Memory B cell (primary cell): ENCODE data around the gene SCN5A.

Experiments
- ATAC-seq: fragments of 150-1000 bp; cut with Tn5 transposase; 2 replicates; pipeline ENCODE4 v1.10.0; 2021; ENCODE audit warnings: low read depth, mild to moderate bottlenecking, moderate library complexity
- DNase-seq, 2 donors: peaks; one replicate each; pipeline ENCODE4 v3.0.0; 2022; ENCODE audit warnings: low spot score in 2 of 2
- H3K27ac Mint-ChIP-seq: one replicate; pipeline ENCODE4 v1.8.0; 2022; ENCODE audit warnings: mild to moderate bottlenecking, moderate library complexity, mixed read lengths
- H3K27me3 Mint-ChIP-seq: one replicate; pipeline ENCODE4 v1.8.0; 2022; ENCODE audit warnings: mixed read lengths
- H3K36me3 Mint-ChIP-seq: one replicate; pipeline ENCODE4 v1.8.0; 2022; ENCODE audit warnings: mild to moderate bottlenecking, mixed read lengths
- H3K4me1 Mint-ChIP-seq: one replicate; pipeline ENCODE4 v1.8.0; 2022; ENCODE audit warnings: mixed read lengths
- H3K4me3 Mint-ChIP-seq: one replicate; pipeline ENCODE4 v1.8.0; 2022; ENCODE audit warnings: mild to moderate bottlenecking, moderate library complexity, mixed read lengths
- H3K9me3 Mint-ChIP-seq: one replicate; pipeline ENCODE4 v1.8.0; 2022; ENCODE audit warnings: mixed read lengths

Gene SCN5A

GRCh38 chr3:38653685-38654537, 4.4 kb upstream of the SCN5A start:
- no peaks in the 10 kb centered on the region for H3K4me1 Mint-ChIP-seq
- ATAC-seq (no peak), DNase-seq (no peak)
- H3K27me3 Mint-ChIP-seq: peaks cover 6% of the 10 kb centered on the region
- H3K36me3 Mint-ChIP-seq: no peaks in the 10 kb centered on the region
- no peak overlapping the region for H3K27ac Mint-ChIP-seq
- no peak overlapping the region for H3K4me3 Mint-ChIP-seq
- H3K9me3 Mint-ChIP-seq: peaks cover 1% of the 10 kb centered on the region

GRCh38 chr3:38652934-38653333, 3.4 kb upstream of the SCN5A start:
- DNase-seq (no peak), ATAC-seq (no peak)
- no peak overlapping the region for H3K4me3 Mint-ChIP-seq
- no peak overlapping the region for H3K27ac Mint-ChIP-seq
- H3K4me1 Mint-ChIP-seq: peaks cover 4% of the 10 kb centered on the region
- peaks cover 10% of the 10 kb centered on the region for H3K27me3 Mint-ChIP-seq
- peaks cover 1% of the 10 kb centered on the region for H3K9me3 Mint-ChIP-seq
- H3K36me3 Mint-ChIP-seq: no peaks in the 10 kb centered on the region

- H3K27me3 Mint-ChIP-seq: peaks cover 6% of the 10 kb centered on the region
- peak; percentile 61 for ATAC-seq
Observed at GRCh38 chr3:38651153-38651789, 1.8 kb upstream of the SCN5A start.

GRCh38 chr3:38650248-38650951, 913 bp upstream of the SCN5A start:
- H3K27ac Mint-ChIP-seq: no peak overlapping the region
- H3K9me3 Mint-ChIP-seq: peaks cover 1% of the 10 kb centered on the region
- peaks cover 6% of the 10 kb centered on the region for H3K27me3 Mint-ChIP-seq
- no peak overlapping the region for H3K4me3 Mint-ChIP-seq
- ATAC-seq (no peak), DNase-seq (no peak)
- peaks cover 4% of the 10 kb centered on the region for H3K4me1 Mint-ChIP-seq
- H3K36me3 Mint-ChIP-seq: no peaks in the 10 kb centered on the region

More at GRCh38 chr3:38651153-38651789, 1.8 kb upstream of the SCN5A start:
- peak; percentile 39 to 53 for DNase-seq
- Mint-ChIP-seq H3K4me3 (no peak overlapping the region), H3K4me1 (peaks cover 4% of the 10 kb centered on the region), H3K27ac (no peak overlapping the region), H3K9me3 (peaks cover 1% of the 10 kb centered on the region), H3K36me3 (no peaks in the 10 kb centered on the region)

- Mint-ChIP-seq H3K9me3 (peaks cover 1% of the 10 kb centered on the region), H3K36me3 (no peaks in the 10 kb centered on the region), H3K27me3 (peaks cover 9% of the 10 kb centered on the region), H3K27ac (no peak overlapping the region), H3K4me3 (peak overlapping the region; percentile 64), H3K4me1 (peaks cover 4% of the 10 kb centered on the region)
- ATAC-seq (no peak), DNase-seq (no peak)
Observed at GRCh38 chr3:38648659-38649499, 608 bp downstream of the SCN5A start.

GRCh38 chr3:38648024-38648658, 1.3 kb downstream of the SCN5A start:
- peaks cover 1% of the 10 kb centered on the region for H3K9me3 Mint-ChIP-seq
- H3K36me3 Mint-ChIP-seq: no peaks in the 10 kb centered on the region
- no peak overlapping the region for H3K27ac Mint-ChIP-seq
- DNase-seq (no peak), ATAC-seq (no peak)
- H3K4me1 Mint-ChIP-seq: peaks cover 4% of the 10 kb centered on the region
- no peak overlapping the region for H3K4me3 Mint-ChIP-seq
- peaks cover 9% of the 10 kb centered on the region for H3K27me3 Mint-ChIP-seq

- Mint-ChIP-seq H3K9me3 (peaks cover 1% of the 10 kb centered on the region), H3K27ac (no peak overlapping the region), H3K36me3 (no peaks in the 10 kb centered on the region), H3K4me1 (peaks cover 4% of the 10 kb centered on the region), H3K27me3 (peaks cover 11% of the 10 kb centered on the region), H3K4me3 (no peak overlapping the region)
- no peak for ATAC-seq
- no peak for DNase-seq
Observed at GRCh38 chr3:38647217-38647970, 2.1 kb downstream of the SCN5A start.

- no peak overlapping the region for H3K4me3 Mint-ChIP-seq
- peaks cover 9% of the 10 kb centered on the region for H3K27me3 Mint-ChIP-seq
- H3K36me3 Mint-ChIP-seq: no peaks in the 10 kb centered on the region
- H3K9me3 Mint-ChIP-seq: no peaks in the 10 kb centered on the region
- ATAC-seq (no peak), DNase-seq (no peak)
- no peak overlapping the region for H3K27ac Mint-ChIP-seq
- peaks cover 4% of the 10 kb centered on the region for H3K4me1 Mint-ChIP-seq
Observed at GRCh38 chr3:38646630-38647029, 2.9 kb downstream of the SCN5A start.

GRCh38 chr3:38646062-38646461, 3.4 kb downstream of the SCN5A start:
- Mint-ChIP-seq H3K27ac (no peak overlapping the region), H3K9me3 (no peaks in the 10 kb centered on the region), H3K36me3 (no peaks in the 10 kb centered on the region), H3K4me1 (peaks cover 4% of the 10 kb centered on the region), H3K4me3 (no peak overlapping the region), H3K27me3 (peaks cover 9% of the 10 kb centered on the region)
- no peak for ATAC-seq
- DNase-seq: no peak

- Mint-ChIP-seq H3K4me1 (peaks cover 4% of the 10 kb centered on the region), H3K27ac (no peak overlapping the region), H3K4me3 (no peak overlapping the region), H3K9me3 (no peaks in the 10 kb centered on the region), H3K36me3 (no peaks in the 10 kb centered on the region), H3K27me3 (peaks cover 10% of the 10 kb centered on the region)
- DNase-seq (no peak), ATAC-seq (no peak)
Observed at GRCh38 chr3:38645601-38646000, 3.9 kb downstream of the SCN5A start.

GRCh38 chr3:38645076-38645475, 4.4 kb downstream of the SCN5A start:
- Mint-ChIP-seq H3K27ac (no peak overlapping the region), H3K4me3 (no peak overlapping the region), H3K4me1 (peaks cover 4% of the 10 kb centered on the region), H3K36me3 (no peaks in the 10 kb centered on the region), H3K9me3 (no peaks in the 10 kb centered on the region), H3K27me3 (peaks cover 10% of the 10 kb centered on the region)
- DNase-seq (no peak), ATAC-seq (no peak)

GRCh38 chr3:38644662-38645053, 4.8 kb downstream of the SCN5A start:
- no peaks in the 10 kb centered on the region for H3K9me3 Mint-ChIP-seq
- DNase-seq: no peak
- H3K36me3 Mint-ChIP-seq: no peaks in the 10 kb centered on the region
- H3K27me3 Mint-ChIP-seq: peaks cover 10% of the 10 kb centered on the region
- no peak for ATAC-seq
- H3K4me3 Mint-ChIP-seq: no peak overlapping the region
- no peak overlapping the region for H3K27ac Mint-ChIP-seq
- H3K4me1 Mint-ChIP-seq: peaks cover 4% of the 10 kb centered on the region
